ENCODE results near the gene ULK3.
A peak's percentile ranks its signal among the peaks of the same experiment; 100 is the strongest.

ULK3 gene

DNA sequence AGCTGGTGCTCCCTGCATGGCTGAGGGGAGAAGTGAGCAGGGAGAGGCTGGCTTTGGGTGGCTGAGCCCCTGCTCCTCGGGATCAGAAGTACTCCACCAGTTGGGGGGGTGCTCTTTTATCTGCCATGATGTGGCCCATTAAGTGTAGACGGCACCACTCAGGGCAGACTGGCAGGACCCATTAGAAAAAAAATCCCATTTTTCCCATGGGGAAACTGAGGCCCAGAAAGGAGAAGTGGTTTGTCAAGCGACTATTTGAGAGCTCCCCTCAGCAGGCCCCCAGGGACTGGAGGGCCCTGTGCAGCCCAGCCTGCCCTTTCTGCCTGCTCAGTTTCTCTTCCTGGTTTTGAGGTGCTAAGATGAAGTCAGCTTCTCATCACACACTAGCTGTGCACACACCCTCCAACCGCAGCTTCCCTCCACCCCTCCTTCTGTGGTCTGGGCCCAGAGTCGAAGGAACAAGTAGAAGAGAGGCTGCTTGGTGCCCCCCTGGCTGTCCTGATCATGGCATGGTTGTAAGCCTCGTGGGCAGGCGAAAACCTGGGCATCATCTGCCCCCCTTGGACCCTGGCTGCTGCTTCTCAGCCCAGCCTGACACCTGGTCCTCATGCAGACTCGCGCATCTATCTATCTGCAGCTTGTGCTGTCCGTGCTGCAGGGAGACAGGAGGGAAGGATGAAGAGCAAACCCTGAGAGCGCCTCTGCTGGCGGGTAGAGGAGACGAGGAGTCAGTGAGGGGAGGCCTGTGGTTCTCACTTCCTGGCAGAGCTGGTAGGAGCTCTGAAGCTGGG is 55.5 kb downstream of the ULK3 start (continued):
- peak; percentile 63 for TF ChIP-seq ZNF692 (tag by site-specific recombination; IDR thresholded peaks at IDR 0.05)
- TF ChIP-seq, protein P1, sequence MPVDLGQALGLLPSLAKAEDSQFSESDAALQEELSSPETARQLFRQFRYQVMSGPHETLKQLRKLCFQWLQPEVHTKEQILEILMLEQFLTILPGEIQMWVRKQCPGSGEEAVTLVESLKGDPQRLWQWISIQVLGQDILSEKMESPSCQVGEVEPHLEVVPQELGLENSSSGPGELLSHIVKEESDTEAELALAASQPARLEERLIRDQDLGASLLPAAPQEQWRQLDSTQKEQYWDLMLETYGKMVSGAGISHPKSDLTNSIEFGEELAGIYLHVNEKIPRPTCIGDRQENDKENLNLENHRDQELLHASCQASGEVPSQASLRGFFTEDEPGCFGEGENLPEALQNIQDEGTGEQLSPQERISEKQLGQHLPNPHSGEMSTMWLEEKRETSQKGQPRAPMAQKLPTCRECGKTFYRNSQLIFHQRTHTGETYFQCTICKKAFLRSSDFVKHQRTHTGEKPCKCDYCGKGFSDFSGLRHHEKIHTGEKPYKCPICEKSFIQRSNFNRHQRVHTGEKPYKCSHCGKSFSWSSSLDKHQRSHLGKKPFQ (tag by site-specific recombination; IDR thresholded peaks at IDR 0.05), result no peak
- TF ChIP-seq ZFHX2 (tag by site-specific recombination; conservative IDR thresholded peaks at IDR 0.05), result 0 out of 2 replicates have a peak, but pooled peaks have one; percentile 91
- TF ChIP-seq, protein P2, sequence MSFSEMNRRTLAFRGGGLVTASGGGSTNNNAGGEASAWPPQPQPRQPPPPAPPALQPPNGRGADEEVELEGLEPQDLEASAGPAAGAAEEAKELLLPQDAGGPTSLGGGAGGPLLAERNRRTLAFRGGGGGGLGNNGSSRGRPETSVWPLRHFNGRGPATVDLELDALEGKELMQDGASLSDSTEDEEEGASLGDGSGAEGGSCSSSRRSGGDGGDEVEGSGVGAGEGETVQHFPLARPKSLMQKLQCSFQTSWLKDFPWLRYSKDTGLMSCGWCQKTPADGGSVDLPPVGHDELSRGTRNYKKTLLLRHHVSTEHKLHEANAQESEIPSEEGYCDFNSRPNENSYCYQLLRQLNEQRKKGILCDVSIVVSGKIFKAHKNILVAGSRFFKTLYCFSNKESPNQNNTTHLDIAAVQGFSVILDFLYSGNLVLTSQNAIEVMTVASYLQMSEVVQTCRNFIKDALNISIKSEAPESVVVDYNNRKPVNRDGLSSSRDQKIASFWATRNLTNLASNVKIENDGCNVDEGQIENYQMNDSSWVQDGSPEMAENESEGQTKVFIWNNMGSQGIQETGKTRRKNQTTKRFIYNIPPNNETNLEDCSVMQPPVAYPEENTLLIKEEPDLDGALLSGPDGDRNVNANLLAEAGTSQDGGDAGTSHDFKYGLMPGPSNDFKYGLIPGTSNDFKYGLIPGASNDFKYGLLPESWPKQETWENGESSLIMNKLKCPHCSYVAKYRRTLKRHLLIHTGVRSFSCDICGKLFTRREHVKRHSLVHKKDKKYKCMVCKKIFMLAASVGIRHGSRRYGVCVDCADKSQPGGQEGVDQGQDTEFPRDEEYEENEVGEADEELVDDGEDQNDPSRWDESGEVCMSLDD (tag by site-specific recombination; IDR thresholded peaks at IDR 0.05), result 0 out of 2 replicates have a peak, but pooled peaks have one; percentile 50
- TF ChIP-seq ZNF843 (tag by site-specific recombination; IDR thresholded peaks at IDR 0.05), result no peak
- no peak for TF ChIP-seq ZNF248 (tag by site-specific recombination; IDR thresholded peaks at IDR 0.05)
- TF ChIP-seq ZNF555 (tag by site-specific recombination; conservative IDR thresholded peaks at IDR 0.05), result no peak
- TF ChIP-seq ZNF768 (tag by site-specific recombination; IDR thresholded peaks at IDR 0.05), result no peak; the same call in 1 of the 2 replicates
- peak; percentile 52; the same call in 1 of the 2 replicates for TF ChIP-seq ZNF449 (tag by site-specific recombination; IDR thresholded peaks at IDR 0.05)
- no peak for TF ChIP-seq ZNF610 (tag by site-specific recombination; IDR thresholded peaks at IDR 0.05; ENCODE audit: borderline replicate concordance)
- TF ChIP-seq ZNF211 (tag by site-specific recombination; IDR thresholded peaks at IDR 0.05; ENCODE audit: low read depth), result no peak
- TF ChIP-seq ZNF10 (tag by site-specific recombination; IDR thresholded peaks at IDR 0.05), result no peak
- 0 out of 2 replicates have a peak, but pooled peaks have one; percentile 43 for TF ChIP-seq ZBTB8A (tag by site-specific recombination; IDR thresholded peaks at IDR 0.05)
- TF ChIP-seq ZNF776 (tag by site-specific recombination; IDR thresholded peaks at IDR 0.05; ENCODE audit: borderline replicate concordance), result no peak
- TF ChIP-seq ELK4 (IDR thresholded peaks at IDR 0.05; ENCODE audit: borderline replicate concordance, low read depth, low read length), result no peak
- TF ChIP-seq MZF1 (tag by site-specific recombination; IDR thresholded peaks at IDR 0.05; ENCODE audit: borderline replicate concordance), result no peak
- TF ChIP-seq ZNF184 (tag by site-specific recombination; IDR thresholded peaks at IDR 0.05), result no peak
- no peak for TF ChIP-seq ZSCAN5A (tag by site-specific recombination; IDR thresholded peaks at IDR 0.05)
- TF ChIP-seq ZNF140 (tag by site-specific recombination; IDR thresholded peaks at IDR 0.05), result no peak
- peak; percentile 50; the same call in 1 of the 2 replicates for TF ChIP-seq GLIS1 (tag by site-specific recombination; IDR thresholded peaks at IDR 0.05)
- TF ChIP-seq MYNN (tag by site-specific recombination; IDR thresholded peaks at IDR 0.05; ENCODE audit: borderline replicate concordance), result no peak
- no peak for TF ChIP-seq ZNF292 (tag by site-specific recombination; IDR thresholded peaks at IDR 0.05; ENCODE audit: borderline replicate concordance, low read depth)
- TF ChIP-seq ZNF423 (tag by site-specific recombination; IDR thresholded peaks at IDR 0.05), result no peak
- TF ChIP-seq YY1 (tag by site-specific recombination; IDR thresholded peaks at IDR 0.05), result no peak
